COLO668 (cell line): Measurements from ENCODE around the gene SLC1A4.
A peak's percentile ranks its signal among the peaks of the same experiment; 100 is the strongest.

Source experiments
- DNase-seq: peaks from one replicate; lab custom pipeline; 2025; ENCODE audit not compliant: unreplicated experiment; lab: John Stamatoyannopoulos, UW

SLC1A4 gene

GRCh38 chr2:65049010-65049639 lies 59.9 kb downstream of the SLC1A4 start:
- DNase-seq: peak; percentile 58

- no peak for DNase-seq
These were observed 61.7 kb downstream of the SLC1A4 start for GRCh38 chr2:65050931-65051330.

- no peak for DNase-seq
These were observed 64.0 kb downstream of the SLC1A4 start for GRCh38 chr2:65053199-65053598.

- no peak for DNase-seq
These were observed 65.7 kb downstream of the SLC1A4 start for GRCh38 chr2:65054749-65055421.

- DNase-seq: peak; percentile 84
These were observed 66.4 kb downstream of the SLC1A4 start for GRCh38 chr2:65055422-65056214.

- DNase-seq: peak; percentile 96
These were observed 67.2 kb downstream of the SLC1A4 start, which contains the start of gene CEP68 for GRCh38 chr2:65056215-65057053. Gene CEP68 (plus strand): TSS chr2:65056416. CDS start chr2:65069445, 13,029 bp downstream.

GRCh38 chr2:65057054-65057375 lies 67.8 kb downstream of the SLC1A4 start:
- DNase-seq: no peak

GRCh38 chr2:65057391-65058052 lies 68.3 kb downstream of the SLC1A4 start:
- DNase-seq: peak; percentile 19

GRCh38 chr2:65059071-65059470 lies 69.9 kb downstream of the SLC1A4 start:
- DNase-seq: no peak

- no peak for DNase-seq
These were observed 72.1 kb downstream of the SLC1A4 start for GRCh38 chr2:65061146-65061909.

- no peak for DNase-seq
These were observed 72.7 kb downstream of the SLC1A4 start for GRCh38 chr2:65061910-65062339.

- DNase-seq: no peak
These were observed 73.9 kb downstream of the SLC1A4 start for GRCh38 chr2:65062843-65063825.

- no peak for DNase-seq
These were observed 75.7 kb downstream of the SLC1A4 start for GRCh38 chr2:65064728-65065552.

GRCh38 chr2:65067806-65068553 lies 78.8 kb downstream of the SLC1A4 start:
- no peak for DNase-seq

GRCh38 chr2:65069439-65069824 lies 80.2 kb downstream of the SLC1A4 start:
- DNase-seq: no peak

GRCh38 chr2:65070172-65070830 lies 81.1 kb downstream of the SLC1A4 start:
- no peak for DNase-seq

GRCh38 chr2:65070856-65071255 lies 81.7 kb downstream of the SLC1A4 start:
- DNase-seq: no peak
